ENCODE data around the gene BTBD1.

The BTBD1 gene

GRCh38 chr15:82966671-82967071 is 100.4 kb downstream of the BTBD1 start:
- DNase-seq (ENCODE audit: low read depth) = no peak
- TF ChIP-seq, protein P1, sequence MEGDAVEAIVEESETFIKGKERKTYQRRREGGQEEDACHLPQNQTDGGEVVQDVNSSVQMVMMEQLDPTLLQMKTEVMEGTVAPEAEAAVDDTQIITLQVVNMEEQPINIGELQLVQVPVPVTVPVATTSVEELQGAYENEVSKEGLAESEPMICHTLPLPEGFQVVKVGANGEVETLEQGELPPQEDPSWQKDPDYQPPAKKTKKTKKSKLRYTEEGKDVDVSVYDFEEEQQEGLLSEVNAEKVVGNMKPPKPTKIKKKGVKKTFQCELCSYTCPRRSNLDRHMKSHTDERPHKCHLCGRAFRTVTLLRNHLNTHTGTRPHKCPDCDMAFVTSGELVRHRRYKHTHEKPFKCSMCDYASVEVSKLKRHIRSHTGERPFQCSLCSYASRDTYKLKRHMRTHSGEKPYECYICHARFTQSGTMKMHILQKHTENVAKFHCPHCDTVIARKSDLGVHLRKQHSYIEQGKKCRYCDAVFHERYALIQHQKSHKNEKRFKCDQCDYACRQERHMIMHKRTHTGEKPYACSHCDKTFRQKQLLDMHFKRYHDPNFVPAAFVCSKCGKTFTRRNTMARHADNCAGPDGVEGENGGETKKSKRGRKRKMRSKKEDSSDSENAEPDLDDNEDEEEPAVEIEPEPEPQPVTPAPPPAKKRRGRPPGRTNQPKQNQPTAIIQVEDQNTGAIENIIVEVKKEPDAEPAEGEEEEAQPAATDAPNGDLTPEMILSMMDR (IDR thresholded peaks at IDR 0.05; ENCODE audit: low read length, missing control alignments) = no peak
- H3K4me3 ChIP-seq (replicated peaks; ENCODE audit: low read depth, low read length) = no peak overlapping the region
